ENCODE data around the gene TBC1D10A. TPM values are rescaled to one million over a fixed set of nuclear protein-coding genes. Genes with fewer than 3 reads are reported as not detected.
A peak's percentile ranks its signal among the peaks of the same experiment; 100 is the strongest.

TBC1D10A gene
- total RNA-seq, 1 experiment from 2014 or later = 18.6 TPM

DNA sequence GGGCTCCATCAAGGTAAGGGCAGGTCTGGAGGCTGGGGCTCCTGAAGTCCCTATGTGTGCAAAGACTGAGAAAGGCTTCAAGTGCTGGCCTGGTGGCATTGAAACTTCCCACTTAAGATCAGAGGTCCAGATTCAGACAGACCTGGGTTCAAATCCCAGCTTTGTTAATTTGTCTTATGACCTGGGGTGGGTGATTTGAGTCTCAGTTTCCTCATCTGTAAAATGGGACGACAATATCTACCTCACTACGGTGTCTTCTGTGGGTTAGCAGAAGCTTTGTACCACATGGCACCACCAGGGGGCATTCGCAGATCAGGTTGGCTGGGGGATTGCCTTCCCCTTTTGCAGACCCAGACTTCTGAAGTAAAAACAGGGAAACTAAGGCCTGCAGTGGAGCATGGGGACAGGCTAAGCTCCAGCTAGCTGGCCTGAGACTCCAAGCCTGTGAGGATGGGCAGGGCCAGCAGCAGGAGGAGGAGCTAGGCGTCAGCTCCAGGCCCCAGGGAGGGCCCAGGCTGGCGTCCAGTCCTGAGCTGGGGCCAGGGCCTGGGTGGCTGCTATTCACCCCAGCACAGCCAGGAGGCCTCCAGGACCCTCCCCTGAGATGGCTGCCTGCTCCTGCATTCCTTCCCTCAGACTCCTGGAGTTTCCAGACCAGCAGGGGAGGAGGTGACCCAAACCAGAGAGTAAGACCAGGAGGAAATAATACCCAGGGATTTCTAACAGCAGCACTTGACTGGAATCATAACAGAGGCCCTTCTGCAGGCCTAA lies 38.9 kb downstream of the TBC1D10A start:
- Histone ChIP-seq H2AFZ (ENCODE audit: low read depth, low read length, poor library complexity, severe bottlenecking) (no peak overlapping the region), H3K9ac (ENCODE audit: low read length) (peak overlapping the region; percentile 23; the same call in 1 of the 2 replicates), H4K20me1 (ENCODE audit: insufficient read depth) (no peaks in the 10 kb centered on the region), H3K9me3 (ENCODE audit: control insufficient read depth in 1 of 2, insufficient read depth in 1 of 2, low read depth in 1 of 2, low read length in 2 of 2) (no peaks in the 10 kb centered on the region), H3K79me2 (ENCODE audit: insufficient read depth, low read length) (no peaks in the 10 kb centered on the region), H3K27ac (ENCODE audit: low read depth, low read length) (peak overlapping the region; percentile 53), H3K4me1 (ENCODE audit: control insufficient read depth in 1 of 2, insufficient read depth in 2 of 2, low read length in 2 of 2) (peaks cover 37 to 57% of the 10 kb centered on the region in 2 experiments), H3K27me3 (ENCODE audit: insufficient read depth, low read length) (no peaks in the 10 kb centered on the region), H3K9me2 (ENCODE audit: insufficient read depth) (no peaks in the 10 kb centered on the region), H3K4me2 (ENCODE audit: low read length) (peak overlapping the region; percentile 97), H3K4me3 (replicated peaks in 1 of 2; ENCODE audit: low read depth in 1 of 2, low read length in 2 of 2) (peak overlapping the region; percentile 65 to 80; a peak in 3 of 4 replicates), H3K36me3 (ENCODE audit: control insufficient read depth in 1 of 2, insufficient read depth in 2 of 2, low read length in 2 of 2) (peaks cover 0 to 2% of the 10 kb centered on the region in 2 experiments; a peak in 2 of 4 replicates)
- ATAC-seq (peak; percentile 73), DNase-seq (ENCODE audit: low read depth, low spot score) (peak; percentile 89)
- ChIA-PET POLR2A (interaction anchor here (0.9 to 1.9 kb wide), 11 partner anchors 28 to 138 kb away, joined by 3 to 10 read pairs (median 6); partner anchors contain the start of genes CCDC157, MTFP1, RNF215 and SEC14L2), RAD21 (ENCODE audit: low non-redundant PET in 1 of 2, low total read pairs in 2 of 2, uncharacterized antibody in 2 of 2, unreplicated experiment in 2 of 2) (interaction anchor here (0.7 to 2.0 kb wide), 19 partner anchors 19 to 199 kb away, joined by 3 to 21 read pairs (median 3); partner anchors contain the start of genes RNF215 (in 2 of the 2), TBC1D10A (in 2 of the 2), MTFP1 (in 1 of the 2) and SEC14L2 (in 1 of the 2)), CTCF (interaction anchor here (0.7 to 5.4 kb wide), 37 partner anchors 10 to 587 kb away, joined by 3 to 81 read pairs (median 5); partner anchors contain the start of genes CCDC157, RNF215, SEC14L2 and SF3A1)
- TF ChIP-seq RAD21 (IDR thresholded peaks at IDR 0.05; ENCODE audit: low read depth) (peak; percentile 91), POLR2A (IDR thresholded peaks at IDR 0.05; ENCODE audit: borderline replicate concordance, extremely low read depth, insufficient read depth, insufficient read length) (no peak)
- TF ChIP-seq, protein P1, sequence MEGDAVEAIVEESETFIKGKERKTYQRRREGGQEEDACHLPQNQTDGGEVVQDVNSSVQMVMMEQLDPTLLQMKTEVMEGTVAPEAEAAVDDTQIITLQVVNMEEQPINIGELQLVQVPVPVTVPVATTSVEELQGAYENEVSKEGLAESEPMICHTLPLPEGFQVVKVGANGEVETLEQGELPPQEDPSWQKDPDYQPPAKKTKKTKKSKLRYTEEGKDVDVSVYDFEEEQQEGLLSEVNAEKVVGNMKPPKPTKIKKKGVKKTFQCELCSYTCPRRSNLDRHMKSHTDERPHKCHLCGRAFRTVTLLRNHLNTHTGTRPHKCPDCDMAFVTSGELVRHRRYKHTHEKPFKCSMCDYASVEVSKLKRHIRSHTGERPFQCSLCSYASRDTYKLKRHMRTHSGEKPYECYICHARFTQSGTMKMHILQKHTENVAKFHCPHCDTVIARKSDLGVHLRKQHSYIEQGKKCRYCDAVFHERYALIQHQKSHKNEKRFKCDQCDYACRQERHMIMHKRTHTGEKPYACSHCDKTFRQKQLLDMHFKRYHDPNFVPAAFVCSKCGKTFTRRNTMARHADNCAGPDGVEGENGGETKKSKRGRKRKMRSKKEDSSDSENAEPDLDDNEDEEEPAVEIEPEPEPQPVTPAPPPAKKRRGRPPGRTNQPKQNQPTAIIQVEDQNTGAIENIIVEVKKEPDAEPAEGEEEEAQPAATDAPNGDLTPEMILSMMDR (IDR thresholded peaks at IDR 0.05 in 2 of 3, conservative IDR thresholded peaks at IDR 0.05 in 1 of 3; ENCODE audit: borderline replicate concordance in 1 of 3, insufficient read depth in 1 of 3, low read depth in 2 of 3, low read length in 2 of 3) = peak; percentile 68 to 93 (median 86)
- BruUV-seq (replicated peaks) = TSS peak; percentile 32
- intact Hi-C loops (cut with micrococcal nuclease) = loop anchor here (1.0 to 5.0 kb wide), 4 partner anchors 25 to 180 kb away; partner anchors contain the start of genes MTFP1 and RNF215

Data from HCT116 (cell line).